Measurements from ENCODE around the gene POU6F2.

Gene POU6F2

DNA sequence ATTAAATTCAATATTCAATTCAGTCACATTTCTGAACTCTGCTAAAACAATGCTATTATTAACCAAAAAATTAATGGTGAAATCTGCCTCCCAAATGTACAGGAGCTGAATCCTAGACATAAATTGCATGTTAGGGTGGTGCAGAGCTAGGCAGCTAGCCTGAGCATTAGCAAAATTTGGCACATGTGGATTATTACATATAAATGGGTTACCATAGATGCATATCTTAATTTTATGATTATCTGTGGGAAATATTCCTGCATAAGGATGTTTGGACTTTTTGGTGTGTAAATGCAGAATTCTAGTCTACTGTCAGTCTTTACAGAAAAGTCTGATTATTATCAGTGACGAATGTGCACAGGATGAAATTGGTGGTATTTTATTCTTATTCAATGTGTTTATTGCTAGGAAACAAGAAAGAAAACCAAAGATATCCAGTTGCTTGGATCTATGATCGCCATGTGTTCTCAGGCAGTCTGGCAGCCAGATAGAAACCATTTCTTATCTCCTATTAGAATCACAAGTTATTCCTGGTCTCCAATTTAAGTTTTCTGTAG is 150.7 kb downstream of the POU6F2 start:
- DNase-seq: no peak

GRCh38 chr7:39130274-39130673 is 152.6 kb downstream of the POU6F2 start:
- H3K27me3 ChIP-seq: no peaks in the 10 kb centered on the region
- no peaks in the 10 kb centered on the region for H3K36me3 ChIP-seq
- no peak for DNase-seq
- no peak for TF ChIP-seq CTCF (IDR thresholded peaks at IDR 0.05)
- no peak overlapping the region for H3K4me3 ChIP-seq
- H3K4me1 ChIP-seq: no peaks in the 10 kb centered on the region
- no peaks in the 10 kb centered on the region for H3K9me3 ChIP-seq
- no peak overlapping the region for H3K27ac ChIP-seq
- intact Hi-C loops (cut with DNase I; ENCODE audit: low total_unique reads): no loop called here

More for the DNA sequence above, 150.7 kb downstream of the POU6F2 start:
- no peaks in the 10 kb centered on the region for H3K4me1 ChIP-seq
- intact Hi-C loops (cut with DNase I; ENCODE audit: low total_unique reads): no loop called here
- no peak for TF ChIP-seq CTCF (IDR thresholded peaks at IDR 0.05)
- no peaks in the 10 kb centered on the region for H3K27me3 ChIP-seq
- no peak overlapping the region for H3K4me3 ChIP-seq
- no peaks in the 10 kb centered on the region for H3K36me3 ChIP-seq
- H3K27ac ChIP-seq: no peak overlapping the region
- H3K9me3 ChIP-seq: no peaks in the 10 kb centered on the region

DNA sequence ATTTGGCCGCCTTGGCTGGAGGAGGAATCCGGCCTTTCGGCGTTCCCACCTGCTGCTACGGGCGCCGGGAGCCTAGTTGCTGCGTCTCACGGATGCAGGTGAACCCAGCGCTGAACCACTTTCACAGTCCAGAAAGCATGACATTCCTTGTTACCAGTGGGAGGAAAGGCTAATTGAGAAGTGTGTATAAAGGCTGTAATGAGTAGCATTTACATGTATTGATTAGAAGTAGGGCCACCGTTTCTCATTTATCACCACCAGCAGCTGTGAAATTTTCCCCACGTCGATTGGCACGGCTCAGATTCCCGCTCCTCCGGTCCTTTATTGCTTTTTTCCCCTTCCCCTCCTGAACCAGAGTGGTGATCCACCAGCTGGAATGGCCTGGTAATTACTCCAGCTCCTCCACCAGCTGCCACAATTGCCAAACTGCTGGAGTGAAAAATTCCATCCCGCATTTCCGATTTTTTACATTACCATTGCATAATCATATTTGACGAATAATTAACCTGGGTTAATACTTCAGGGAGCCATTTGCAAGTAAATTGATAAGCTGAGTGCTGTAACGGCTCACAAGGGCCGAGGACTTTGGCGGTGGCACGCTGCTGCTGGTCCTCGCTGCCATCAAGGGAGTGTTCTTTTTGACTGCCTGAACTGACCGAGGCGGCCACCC is 153.3 kb downstream of the POU6F2 start:
- H3K36me3 ChIP-seq: no peaks in the 10 kb centered on the region
- intact Hi-C loops (cut with DNase I; ENCODE audit: low total_unique reads): no loop called here

GRCh38 chr7:39132306-39132705 is 154.6 kb downstream of the POU6F2 start:
- H3K27ac ChIP-seq: no peak overlapping the region
- no peak for TF ChIP-seq CTCF (IDR thresholded peaks at IDR 0.05)
- no peak overlapping the region for H3K4me3 ChIP-seq
- no peak for DNase-seq
- intact Hi-C loops (cut with DNase I; ENCODE audit: low total_unique reads): no loop called here
- peaks cover 0 to under 1% (median 0%) of the 10 kb centered on the region in 3 donors for H3K9me3 ChIP-seq
- no peaks in the 10 kb centered on the region for H3K4me1 ChIP-seq
- H3K27me3 ChIP-seq: no peaks in the 10 kb centered on the region
- no peaks in the 10 kb centered on the region for H3K36me3 ChIP-seq

More for the DNA sequence above, 153.3 kb downstream of the POU6F2 start:
- Histone ChIP-seq H3K27me3 (no peaks in the 10 kb centered on the region), H3K27ac (no peak overlapping the region), H3K9me3 (no peaks in the 10 kb centered on the region), H3K4me3 (no peak overlapping the region), H3K4me1 (no peaks in the 10 kb centered on the region)
- TF ChIP-seq CTCF (IDR thresholded peaks at IDR 0.05): no peak
- DNase-seq: no peak

DNA sequence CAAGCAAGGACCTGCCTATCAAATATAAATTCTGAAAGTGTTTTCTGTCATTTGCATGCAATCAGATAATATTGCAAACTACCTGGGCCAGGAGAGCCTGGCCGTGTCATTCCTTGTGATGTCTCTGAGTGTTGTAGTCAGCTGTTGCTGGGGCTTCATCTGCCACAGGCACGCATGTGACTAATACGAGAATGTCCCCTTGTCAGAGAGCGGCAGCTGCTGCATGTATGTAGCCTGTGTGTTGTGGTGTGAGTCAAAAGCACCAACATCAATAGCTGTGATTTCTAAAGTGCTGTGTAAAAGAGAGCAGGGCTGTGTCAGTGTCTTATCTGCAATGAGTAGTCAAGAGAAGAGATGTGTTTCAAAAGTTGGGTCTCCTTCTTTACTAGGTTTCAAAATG is 155.4 kb downstream of the POU6F2 start:
- H3K36me3 ChIP-seq: no peaks in the 10 kb centered on the region
- no peak for DNase-seq
- no peak for TF ChIP-seq CTCF (IDR thresholded peaks at IDR 0.05)
- H3K27me3 ChIP-seq: no peaks in the 10 kb centered on the region
- intact Hi-C loops (cut with DNase I; ENCODE audit: low total_unique reads): no loop called here
- H3K9me3 ChIP-seq: peaks cover 0 to 7% (median 0%) of the 10 kb centered on the region in 3 donors
- no peak overlapping the region for H3K27ac ChIP-seq
- no peaks in the 10 kb centered on the region for H3K4me1 ChIP-seq
- H3K4me3 ChIP-seq: no peak overlapping the region
